Epithelial cell of prostate (primary cell): ENCODE measurements around the gene AP1G1.
"Not testable (repeated sequence)": the region's sequence is repeated elsewhere in the genome, so short reads cannot be mapped to it uniquely, and the experiment has no call there.

Source experiments
- DNase-seq: peaks from one replicate; pipeline ENCODE4 v3.0.0-alpha.2; 2011; ENCODE audit warnings: low read depth, low spot score
- H3K27ac ChIP-seq: fragments of 450-650 bp; 2 replicates; pipeline ENCODE4 v1.5.1; 2017; ENCODE audit warnings: mild to moderate bottlenecking

AP1G1 gene

DNA sequence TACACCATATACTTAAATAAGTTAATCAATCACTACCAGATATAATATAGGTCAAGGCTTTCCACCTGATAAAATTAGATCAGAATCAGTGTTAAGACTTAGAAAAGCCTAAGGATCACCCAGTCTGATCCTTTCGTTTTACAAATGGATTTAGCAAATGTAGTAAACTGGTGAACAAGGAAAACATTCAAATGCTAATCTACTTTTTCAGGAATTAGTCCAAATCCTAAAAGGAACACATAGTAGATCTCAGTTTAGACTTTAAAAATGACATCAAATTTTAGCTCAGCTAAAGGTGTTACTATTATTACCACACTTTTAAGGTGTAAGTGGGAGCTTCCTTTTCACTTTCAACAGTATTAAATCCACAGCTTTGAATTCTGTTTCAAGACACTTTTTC, 96.1 kb downstream of the AP1G1 start:
- no peak overlapping the region for H3K27ac ChIP-seq
- no peak for DNase-seq

GRCh38 chr16:71711789-71712188, 96.8 kb downstream of the AP1G1 start:
- no peak for DNase-seq

DNA sequence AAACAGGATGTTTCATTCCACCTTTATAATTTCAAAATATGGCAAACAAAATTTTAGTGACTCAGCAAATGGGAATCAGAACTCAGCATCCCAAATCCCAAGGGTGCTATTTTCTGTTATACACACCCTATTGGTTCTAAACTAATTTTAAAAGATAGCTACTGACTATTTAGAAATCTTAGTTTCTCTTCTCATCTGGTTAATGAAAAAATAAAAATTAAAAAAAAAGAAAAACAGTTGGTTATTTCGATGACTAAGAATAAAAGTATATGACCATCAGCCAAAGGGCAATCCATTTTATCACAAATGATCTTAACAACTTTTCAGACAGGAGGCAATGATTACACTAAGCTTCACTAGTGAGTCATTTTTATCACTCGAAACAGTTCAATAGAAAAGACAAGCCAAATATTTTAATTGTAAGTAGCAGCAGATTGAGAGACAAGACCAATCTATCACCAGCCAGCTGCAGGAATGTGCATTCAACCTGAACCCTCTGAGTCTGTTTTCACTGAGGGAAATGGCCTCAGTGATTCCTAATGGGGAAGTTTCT, 99.3 kb downstream of the AP1G1 start:
- DNase-seq = no peak
- peak overlapping the region; percentile 15 for H3K27ac ChIP-seq

More at GRCh38 chr16:71711789-71712188, 96.8 kb downstream of the AP1G1 start:
- no peak overlapping the region for H3K27ac ChIP-seq

- DNase-seq = no peak
- no peak overlapping the region for H3K27ac ChIP-seq
These were observed 99.9 kb downstream of the AP1G1 start for GRCh38 chr16:71708696-71709095.

GRCh38 chr16:71707199-71707598, 101.4 kb downstream of the AP1G1 start:
- DNase-seq = no peak
- H3K27ac ChIP-seq = no peak overlapping the region

- H3K27ac ChIP-seq = no peak overlapping the region
- no peak for DNase-seq
These were observed 102.6 kb downstream of the AP1G1 start for GRCh38 chr16:71706046-71706445.

GRCh38 chr16:71703333-71703732, 105.3 kb downstream of the AP1G1 start:
- H3K27ac ChIP-seq = no peak overlapping the region
- no peak for DNase-seq

DNA sequence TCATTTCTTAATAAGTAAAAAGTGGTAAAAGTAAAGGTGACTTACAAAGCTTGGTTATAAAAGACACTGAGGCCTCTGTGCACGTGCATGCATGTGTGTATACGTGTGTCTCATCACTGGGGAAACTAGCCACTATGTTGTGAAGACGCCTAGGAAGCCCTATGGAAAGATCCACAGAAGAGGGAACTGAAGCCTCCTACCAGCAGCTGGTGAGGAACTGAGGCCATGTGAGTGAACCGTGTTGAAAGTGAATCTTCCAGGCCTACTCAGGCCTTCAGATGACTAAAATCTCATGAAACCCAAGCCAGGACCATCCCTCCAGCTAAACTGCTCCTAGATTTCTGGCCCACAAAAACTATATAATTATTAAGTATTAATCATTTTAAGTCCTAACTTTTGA, 107.8 kb downstream of the AP1G1 start:
- no peak overlapping the region for H3K27ac ChIP-seq
- no peak for DNase-seq

DNA sequence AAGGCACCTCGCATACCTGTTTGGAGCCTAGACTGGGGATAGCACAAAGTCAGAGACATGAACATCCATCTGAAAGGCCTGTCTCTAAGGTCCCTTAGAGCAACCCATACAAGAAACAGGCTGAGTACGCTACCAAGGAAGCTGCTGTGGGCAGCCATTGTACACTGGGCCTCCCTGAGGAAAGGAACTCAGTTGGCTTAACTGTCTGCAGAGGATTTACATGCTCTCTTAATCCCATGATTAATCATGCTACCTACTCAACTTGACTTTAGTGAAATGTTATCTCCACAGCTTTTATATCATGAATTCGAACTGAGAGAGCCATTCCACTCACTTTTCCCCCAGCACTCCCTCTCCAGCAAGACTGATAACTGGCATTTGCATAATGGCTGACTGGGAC, 110.1 kb downstream of the AP1G1 start:
- H3K27ac ChIP-seq = no peak overlapping the region
- no peak for DNase-seq

- DNase-seq = no peak
- no peak overlapping the region for H3K27ac ChIP-seq
These were observed 115.5 kb downstream of the AP1G1 start for GRCh38 chr16:71693164-71693563.

- no peak overlapping the region for H3K27ac ChIP-seq
- DNase-seq = no peak
These were observed 118.7 kb downstream of the AP1G1 start for GRCh38 chr16:71689901-71690300.

DNA sequence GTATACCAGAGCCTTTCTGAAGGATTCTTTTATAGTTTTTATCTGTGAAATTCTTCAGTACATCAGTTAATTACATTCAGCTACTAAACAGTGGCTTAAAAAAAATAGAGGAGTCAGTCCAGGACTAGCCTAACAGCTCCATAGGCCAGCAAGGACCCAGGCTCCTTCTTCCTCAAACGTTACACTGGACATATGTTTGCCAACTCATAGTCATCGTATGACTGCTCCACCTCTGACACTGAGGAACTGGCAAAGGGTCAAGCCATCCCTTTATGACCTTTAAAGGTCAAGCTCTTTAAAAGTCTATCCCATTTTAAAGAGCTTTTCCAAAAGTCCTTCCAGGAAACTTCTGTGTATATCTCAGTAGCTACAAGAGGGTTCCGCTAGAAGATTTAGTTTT, 120.8 kb downstream of the AP1G1 start:
- DNase-seq = no peak
- no peak overlapping the region for H3K27ac ChIP-seq

- H3K27ac ChIP-seq, DNase-seq: not testable (repeated sequence)
These were observed 124.4 kb downstream of the AP1G1 start for GRCh38 chr16:71684280-71684679.

DNA sequence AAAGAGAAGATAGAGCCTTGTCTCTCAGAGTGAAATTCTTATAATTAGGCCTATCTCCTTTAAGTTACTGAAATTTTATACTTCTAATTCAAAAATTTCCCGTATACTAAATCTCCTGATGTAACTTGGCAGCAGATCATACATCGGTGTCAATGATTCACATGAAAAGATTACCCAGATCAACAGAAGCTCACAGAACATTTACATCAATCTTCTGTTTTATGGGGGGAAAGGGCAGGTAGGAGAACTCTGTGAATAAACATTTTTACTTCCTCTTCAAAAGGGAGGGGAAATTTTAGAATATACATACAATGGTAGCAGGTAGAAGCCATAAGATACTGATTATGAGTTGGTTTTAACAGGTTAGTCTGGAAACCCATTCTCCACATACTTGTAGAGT, 127.3 kb downstream of the AP1G1 start:
- H3K27ac ChIP-seq = no peak overlapping the region
- no peak for DNase-seq
